H1 (cell line): ENCODE measurements around the gene RNF44. TPM values are rescaled to one million over a fixed set of nuclear protein-coding genes. Genes with fewer than 3 reads are reported as not detected.

Source experiments
- CTCF ChIA-PET: fragments of 300-600 bp; sonication (Branson Sonifier 250); formaldehyde crosslinking; loops from one replicate; lab custom pipeline; 2021; ENCODE audit not compliant: partially characterized antibody; lab: Charles Lee
- POLR2A ChIA-PET: fragments of 300-600 bp; sonication (Branson Sonifier 250); formaldehyde crosslinking; loops from one replicate; lab custom pipeline; 2021; ENCODE audit warnings: inconsistent platforms; ENCODE audit not compliant: partially characterized antibody; lab: Charles Lee
- DNase-seq, 2 experiments: peaks; one replicate each; pipeline versions ENCODE4 v3.0.0 to v3.0.0-alpha.2; 2010 to 2022; ENCODE audit warnings: low spot score in 2 of 2, low read depth in 1 of 2, mixed read lengths in 1 of 2
- FAIRE-seq: peaks from 2 replicates; lab custom pipeline; 2011; peaks lifted over from hg19 to GRCh38; lab: Jason Lieb, UNC
- H2AFZ ChIP-seq: 2 replicates; pipeline ENCODE4 v1.8.1; 2012; ENCODE audit warnings: low read length, inconsistent platforms
- H2AK5ac ChIP-seq: 2 replicates; pipeline ENCODE4 v1.6.1; 2013; ENCODE audit warnings: low read depth, low read length
- H2BK120ac ChIP-seq: replicated peaks from 2 replicates; pipeline ENCODE3; 2013; ENCODE audit warnings: low read depth, low read length, inconsistent platforms
- H2BK12ac ChIP-seq: 2 replicates; pipeline ENCODE4 v1.6.1; 2013; ENCODE audit warnings: low read depth, low read length
- H2BK15ac ChIP-seq: 2 replicates; pipeline ENCODE4 v1.6.1; 2013; ENCODE audit warnings: low read length
- H2BK20ac ChIP-seq: 2 replicates; pipeline ENCODE4 v1.6.1; 2013; ENCODE audit warnings: low read length
- H2BK5ac ChIP-seq: 2 replicates; pipeline ENCODE4 v1.6.1; 2013; ENCODE audit warnings: low read depth, low read length
- H3K14ac ChIP-seq: 2 replicates; pipeline ENCODE4 v1.6.1; 2013; ENCODE audit warnings: inconsistent platforms; ENCODE audit not compliant: insufficient read length
- H3K18ac ChIP-seq: 2 replicates; pipeline ENCODE4 v1.6.1; 2013; ENCODE audit warnings: low read length; ENCODE audit errors: extremely low read depth
- H3K23ac ChIP-seq: 2 replicates; pipeline ENCODE4 v1.6.1; 2013; ENCODE audit warnings: inconsistent platforms; ENCODE audit not compliant: insufficient read length
- H3K23me2 ChIP-seq: 2 replicates; pipeline ENCODE4 v1.6.1; 2013; ENCODE audit warnings: low read depth, low read length
- H3K27ac ChIP-seq: 2 replicates; pipeline ENCODE4 v1.6.1; 2011; ENCODE audit warnings: low read depth, low read length, inconsistent platforms
- H3K27me3 ChIP-seq, 4 experiments: replicated peaks in 1 of 4; 1 replicate in 1 of 4; 2 replicates in 3 of 4; pipeline versions ENCODE4 v1.6.1 to v1.8.1; 2011 to 2013; ENCODE audit warnings: low read length in 3 of 4, mild to moderate bottlenecking in 3 of 4, inconsistent platforms in 2 of 4, mixed read lengths in 2 of 4, moderate library complexity in 1 of 4; ENCODE audit not compliant: control insufficient read depth in 3 of 4, insufficient read depth in 3 of 4; ENCODE audit errors: extremely low read depth in 1 of 4
- H3K36me3 ChIP-seq, 4 experiments: 2 replicates each; pipeline versions ENCODE4 v1.6.1 to v1.8.1; 2011 to 2013; ENCODE audit warnings: mild to moderate bottlenecking in 4 of 4, low read length in 3 of 4, moderate library complexity in 2 of 4, control low read depth in 1 of 4, inconsistent platforms in 1 of 4; ENCODE audit not compliant: insufficient read depth in 4 of 4, control insufficient read depth in 2 of 4
- H3K4ac ChIP-seq: replicated peaks from 2 replicates; pipeline ENCODE3; 2013; ENCODE audit warnings: low read length, low read depth, mixed read lengths, inconsistent platforms; ENCODE audit not compliant: insufficient read length
- H3K4me1 ChIP-seq, 4 experiments: replicated peaks in 1 of 4; 1 replicate in 1 of 4; 2 replicates in 3 of 4; pipeline versions ENCODE4 v1.6.1 to v1.8.1; 2011 to 2013; ENCODE audit warnings: low read length in 3 of 4, inconsistent platforms in 2 of 4, mixed read lengths in 1 of 4; ENCODE audit not compliant: insufficient read depth in 4 of 4, control insufficient read depth in 3 of 4
- H3K4me2 ChIP-seq, 2 experiments: 2 replicates each; pipeline versions ENCODE4 v1.6.1 to v1.8.1; 2011 to 2013; ENCODE audit warnings: low read depth in 2 of 2, low read length in 2 of 2, control low read depth in 1 of 2, inconsistent platforms in 1 of 2, mild to moderate bottlenecking in 1 of 2; ENCODE audit not compliant: insufficient read depth in 1 of 2
- H3K4me3 ChIP-seq, 4 experiments: fragments of 200-600, 300-600 bp in 1 of 4; sonication (generic), shearing (Covaris generic), sonication (Bioruptor Twin) in 1 of 4; 2 replicates each; pipeline versions ENCODE4 v1.5.1 to v1.8.1; 2011 to 2016; ENCODE audit warnings: low read length in 4 of 4, low read depth in 3 of 4, control low read depth in 2 of 4, inconsistent platforms in 2 of 4, mild to moderate bottlenecking in 2 of 4, mixed read lengths in 1 of 4, moderate library complexity in 1 of 4; ENCODE audit not compliant: insufficient read depth in 2 of 4; ENCODE audit errors: extremely low read depth in 1 of 4
- H3K56ac ChIP-seq: replicated peaks from 2 replicates; pipeline ENCODE3; 2013; ENCODE audit warnings: low read depth, mild to moderate bottlenecking, mixed read lengths, low read length, inconsistent platforms; ENCODE audit not compliant: insufficient read length
- H3K79me1 ChIP-seq: 2 replicates; pipeline ENCODE4 v1.6.1; 2013; ENCODE audit warnings: low read depth, low read length, control low read depth
- H3K79me2 ChIP-seq, 2 experiments: 2 replicates each; pipeline versions ENCODE4 v1.6.1 to v1.8.1; 2012 to 2013; ENCODE audit warnings: low read length in 2 of 2, mild to moderate bottlenecking in 2 of 2, inconsistent platforms in 1 of 2; ENCODE audit not compliant: insufficient read depth in 2 of 2, control insufficient read depth in 1 of 2
- H3K9ac ChIP-seq, 4 experiments: replicated peaks in 1 of 4; 1 replicate in 1 of 4; 2 replicates in 3 of 4; pipeline versions ENCODE4 v1.6.1 to v1.8.1; 2011 to 2013; ENCODE audit warnings: low read depth in 3 of 4, low read length in 3 of 4, control low read depth in 2 of 4, mild to moderate bottlenecking in 2 of 4, moderate library complexity in 2 of 4, inconsistent platforms in 1 of 4; ENCODE audit errors: extremely low read depth in 1 of 4
- H3K9me3 ChIP-seq, 2 experiments: 2 replicates each; pipeline versions ENCODE4 v1.6.1 to v1.8.1; 2012 to 2013; ENCODE audit warnings: mild to moderate bottlenecking in 2 of 2, moderate library complexity in 2 of 2, control low read depth in 1 of 2, inconsistent platforms in 1 of 2, low read depth in 1 of 2, low read length in 1 of 2, mixed read lengths in 1 of 2; ENCODE audit not compliant: insufficient read depth in 2 of 2
- H4K20me1 ChIP-seq, 2 experiments: replicated peaks in 1 of 2; 2 replicates each; pipeline versions ENCODE3 to v1.8.1; 2011 to 2013; ENCODE audit warnings: inconsistent platforms in 2 of 2, low read length in 2 of 2, mild to moderate bottlenecking in 1 of 2; ENCODE audit not compliant: insufficient read depth in 2 of 2, control insufficient read depth in 1 of 2
- H4K5ac ChIP-seq: 2 replicates; pipeline ENCODE4 v1.6.1; 2013; ENCODE audit warnings: low read length, low read depth, mixed read lengths, inconsistent platforms; ENCODE audit not compliant: insufficient read length
- H4K8ac ChIP-seq: 2 replicates; pipeline ENCODE4 v1.8.0; 2013; ENCODE audit warnings: mild to moderate bottlenecking, moderate library complexity, low read length, inconsistent platforms; ENCODE audit not compliant: insufficient read depth; ENCODE audit errors: extremely low read depth
- H4K91ac ChIP-seq: replicated peaks from 2 replicates; pipeline ENCODE3; 2013; ENCODE audit warnings: low read length, mixed read lengths, inconsistent platforms; ENCODE audit not compliant: insufficient read length
- BCL11A ChIP-seq, 2 experiments: IDR thresholded peaks; one replicate each; pipeline ENCODE4 v1.6.1; 2011; ENCODE audit warnings: low read depth in 2 of 2, low read length in 2 of 2, mild to moderate bottlenecking in 2 of 2
- CHD1 ChIP-seq: IDR thresholded peaks from 2 replicates; pipeline ENCODE4 v1.6.1; 2012; ENCODE audit warnings: low read depth, low read length, improper control_type of control experiment
- EZH2 ChIP-seq: fragments of 200-600 bp; sonication (generic); IDR thresholded peaks from 2 replicates; pipeline ENCODE4 v1.7.1; 2012; ENCODE audit warnings: low read depth, mild to moderate bottlenecking, moderate library complexity, low read length, inconsistent platforms; ENCODE audit not compliant: severe bottlenecking
- JUN ChIP-seq: IDR thresholded peaks from 2 replicates; pipeline ENCODE4 v1.6.1; 2011; ENCODE audit warnings: low read depth, mild to moderate bottlenecking, improper control_type of control experiment, low read length
- SIX5 ChIP-seq: IDR thresholded peaks from 2 replicates; pipeline ENCODE4 v1.6.1; 2011; ENCODE audit warnings: mild to moderate bottlenecking, low read depth, low read length
- SP1 ChIP-seq: IDR thresholded peaks from 2 replicates; pipeline ENCODE4 v1.6.1; 2011; ENCODE audit warnings: low read depth, low read length
- TBP ChIP-seq: IDR thresholded peaks from 2 replicates; pipeline ENCODE4 v1.6.1; 2011; ENCODE audit warnings: low read depth, low read length, improper control_type of control experiment
- WGBS, 2 experiments: shearing (Covaris generic) in 1 of 2; methylation state at CpG; one replicate each; pipeline versions ENCODE4 v1.1.6 to v1.1.7; 2013 to 2015; ENCODE audit warnings: low lambda C conversion rate in 2 of 2, mixed read lengths in 2 of 2, inconsistent platforms in 1 of 2, low coverage in 1 of 2, missing lambda C conversion rate in 1 of 2; ENCODE audit not compliant: insufficient replicate concordance in 2 of 2, insufficient coverage in 1 of 2, insufficient read length in 1 of 2; ENCODE audit errors: extremely low coverage in 1 of 2, missing lambda C conversion rate in 1 of 2; 5-methylcytosine and 5-hydroxymethylcytosine counted together
- polyA plus RNA-seq, 7 experiments: library from polyadenylated mRNA; depleted of rRNA in 3 of 7; stranded (reverse) in 5 of 7; unstranded in 2 of 7; fragments of >200 nt in 5 of 7; fragments of 200-250 nt in 2 of 7; gene quantifications; 1 replicate in 5 of 7; 2 replicates in 1 of 7; 4 replicates in 1 of 7; pipeline versions ENCODE4 v1.2.1 to v1.2.3, GENCODE V29; 2011 to 2013; ENCODE audit warnings: missing spikeins in 2 of 7, mixed read lengths in 2 of 7
- total RNA-seq: library from RNA; stranded (reverse); fragmentation: NEBNext Ultra II Directional; extraction: Animal tissue kit (Norgen Biotek cat#: 25700); gene quantifications from 2 replicates; pipeline ENCODE4 v1.2.1, GENCODE V29; 2021

RNF44 gene
- total and polyA plus RNA-seq, 2 of the 8 experiments (the other 6 are each of a cell fraction or from before 2014, with no cell fraction given) = 54.7 to 164 TPM

GRCh38 chr5:176529116-176529740 is 8.0 kb downstream of the RNF44 start:
- H3K23ac ChIP-seq = no peak overlapping the region
- H3K27ac ChIP-seq = no peak overlapping the region
- H3K56ac ChIP-seq = no peak overlapping the region
- peaks cover 33 to 36% of the 10 kb centered on the region in 2 experiments for H4K20me1 ChIP-seq
- H3K4ac ChIP-seq = no peak overlapping the region
- H3K9ac ChIP-seq = no peak overlapping the region
- peaks cover 6% of the 10 kb centered on the region for H3K79me1 ChIP-seq
- H2BK120ac ChIP-seq = no peak overlapping the region
- no peaks in the 10 kb centered on the region for H3K27me3 ChIP-seq
- H4K91ac ChIP-seq = no peak overlapping the region
- CTCF ChIA-PET = interaction anchor here (1.6 kb wide), 1 partner anchor 50 kb away, joined by 3 read pairs; no protein-coding TSS in a partner anchor
- H3K14ac ChIP-seq = no peak overlapping the region
- no peaks in the 10 kb centered on the region for H3K9me3 ChIP-seq
- H3K4me2 ChIP-seq = no peak overlapping the region
- H3K36me3 ChIP-seq = peaks cover 29 to 57% (median 43%) of the 10 kb centered on the region in 4 experiments
- H3K23me2 ChIP-seq = no peaks in the 10 kb centered on the region
- no peak overlapping the region for H2BK15ac ChIP-seq
- no peak overlapping the region for H3K4me3 ChIP-seq
- 90% methylated on average over 26 of the region's 26 CpGs; no CpG with 5 or more reads in 1 of the 2 experiments for WGBS, 2 experiments
- H2BK5ac ChIP-seq = no peak overlapping the region
- no peak overlapping the region for H3K18ac ChIP-seq
- H4K8ac ChIP-seq = no peak overlapping the region
- H2BK20ac ChIP-seq = no peak overlapping the region
- H2BK12ac ChIP-seq = no peak overlapping the region
- no peak overlapping the region for H4K5ac ChIP-seq
- H2AFZ ChIP-seq = no peak overlapping the region
- H3K79me2 ChIP-seq = peaks cover 14 to 30% of the 10 kb centered on the region in 2 experiments
- no peak overlapping the region; the same call in 1 of the 2 replicates for H2AK5ac ChIP-seq
- peaks cover 0 to 8% (median 5%) of the 10 kb centered on the region in 4 experiments; a peak in 5 of 7 replicates for H3K4me1 ChIP-seq
- TF ChIP-seq BCL11A (IDR thresholded peaks at IDR 0.05; ENCODE audit: low read depth in 2 of 2, low read length in 2 of 2) = no peak
- no peak for TF ChIP-seq SP1
- TF ChIP-seq JUN = no peak
- no peak for TF ChIP-seq SIX5
- no peak for TF ChIP-seq TBP
- no peak for TF ChIP-seq EZH2
- TF ChIP-seq CHD1 = no peak
- TF ChIP-seq, all 59 proteins: peak for 0
- no peak for FAIRE-seq
- no peak for DNase-seq
- POLR2A ChIA-PET = interaction anchor here (2.1 to 26.0 kb wide), 3 partner anchors 8 to 45 kb away, joined by 6 to 458 read pairs (median 458); partner anchors contain the start of gene RNF44
